Effector CD8-positive, alpha-beta T cell (primary cell): ENCODE results near the gene FOXF1.

Experiments
- DNase-seq: peaks from one replicate; lab custom pipeline; 2025; lab: John Stamatoyannopoulos, UW
- total RNA-seq, 4 experiments: gene quantifications; one replicate each; lab custom pipeline; 2026; lab: John Stamatoyannopoulos, UW

Gene FOXF1
- 0 reads per million in 4 experiments for total RNA-seq

GRCh38 chr16:86510465-86511261, at the start of gene FOXF1:
TSS of gene FOXF1 (plus strand) at chr16:86510527. CDS start at chr16:86510570, 43 bp downstream.
- no peak for DNase-seq

- DNase-seq, result no peak
Observed at GRCh38 chr16:86461037-86461436, 49.3 kb upstream of the FOXF1 start.

- DNase-seq, result no peak
Observed at GRCh38 chr16:86462334-86463084, 47.8 kb upstream of the FOXF1 start.

GRCh38 chr16:86464044-86464443, 46.3 kb upstream of the FOXF1 start:
- no peak for DNase-seq

GRCh38 chr16:86465434-86465833, 44.9 kb upstream of the FOXF1 start:
- no peak for DNase-seq

- no peak for DNase-seq
Observed at GRCh38 chr16:86466696-86467406, 43.5 kb upstream of the FOXF1 start.

- no peak for DNase-seq
Observed at GRCh38 chr16:86467490-86467889, 42.8 kb upstream of the FOXF1 start.

- no peak for DNase-seq
Observed at GRCh38 chr16:86470964-86471363, 39.4 kb upstream of the FOXF1 start.

- DNase-seq, result no peak
Observed at GRCh38 chr16:86471896-86472295, 38.4 kb upstream of the FOXF1 start.

- no peak for DNase-seq
Observed at GRCh38 chr16:86472366-86472765, 38.0 kb upstream of the FOXF1 start.

- no peak for DNase-seq
Observed at GRCh38 chr16:86476956-86477534, 33.3 kb upstream of the FOXF1 start.

GRCh38 chr16:86477642-86478041, 32.7 kb upstream of the FOXF1 start:
- no peak for DNase-seq

GRCh38 chr16:86478779-86479178, 31.5 kb upstream of the FOXF1 start:
- DNase-seq, result no peak

GRCh38 chr16:86479419-86479818, 30.9 kb upstream of the FOXF1 start:
- DNase-seq, result no peak

- no peak for DNase-seq
Observed at GRCh38 chr16:86480444-86480843, 29.9 kb upstream of the FOXF1 start.

GRCh38 chr16:86481607-86482006, 28.7 kb upstream of the FOXF1 start:
- no peak for DNase-seq

- DNase-seq, result no peak
Observed at GRCh38 chr16:86484240-86484639, 26.1 kb upstream of the FOXF1 start.

- no peak for DNase-seq
Observed at GRCh38 chr16:86485746-86486145, 24.6 kb upstream of the FOXF1 start.

- DNase-seq, result no peak
Observed at GRCh38 chr16:86490859-86491639, 19.3 kb upstream of the FOXF1 start.

- no peak for DNase-seq
Observed at GRCh38 chr16:86491640-86492023, 18.7 kb upstream of the FOXF1 start.

- no peak for DNase-seq
Observed at GRCh38 chr16:86492267-86492960, 17.9 kb upstream of the FOXF1 start.
